A549 (cell line): ENCODE measurements around the gene TUBA8. TPM values are rescaled to one million over a fixed set of nuclear protein-coding genes. Genes with fewer than 3 reads are reported as not detected.
"Not testable (repeated sequence)": the region's sequence is repeated elsewhere in the genome, so short reads cannot be mapped to it uniquely, and the experiment has no call there.

Experiments
- ATAC-seq, 2 experiments: fragments of 200-7000 bp in 1 of 2; fragments of >200 bp in 1 of 2; cut with Nextera tagmentation in 1 of 2; cut with Tn5 transposase in 1 of 2; 3 replicates each; pipeline versions ENCODE4 v1.8.0 to v1.9.1; 2018 to 2020; ENCODE audit warnings: mild to moderate bottlenecking in 1 of 2, moderate library complexity in 1 of 2
- CTCF ChIA-PET: fragments of 300-600 bp; sonication (Branson Sonifier 250); formaldehyde crosslinking; extraction: SDS; loops from one replicate; lab custom pipeline; 2021; ENCODE audit warnings: antibody characterized with exemption, inconsistent platforms; lab: Yijun Ruan, JAX
- POLR2A ChIA-PET: fragments of 350-600 bp; formaldehyde crosslinking; extraction: SDS; loops from one replicate; lab custom pipeline; 2021; ENCODE audit warnings: antibody characterized with exemption, inconsistent platforms; lab: Yijun Ruan, JAX
- DNase-seq, 2 experiments: peaks; one replicate each; pipeline versions ENCODE4 v3.0.0 to v3.0.0-alpha.2; 2011 to 2016; ENCODE audit warnings: low read depth in 1 of 2, low spot score in 1 of 2
- FAIRE-seq: peaks from 2 replicates; lab custom pipeline; 2011; peaks lifted over from hg19 to GRCh38; lab: Jason Lieb, UNC
- H3K27ac ChIP-seq, 2 experiments: fragments of >200 bp; sonication (Bioruptor Twin); formaldehyde crosslinking; 3 replicates each; pipeline ENCODE4 v1.5.1; 2016 to 2017
- H3K4me1 ChIP-seq: fragments of >200 bp; sonication (Bioruptor Twin); formaldehyde crosslinking; 3 replicates; pipeline ENCODE4 v1.6.1; 2016
- H3K4me2 ChIP-seq: fragments of >200 bp; sonication (Bioruptor Twin); formaldehyde crosslinking; 3 replicates; pipeline ENCODE4 v1.6.1; 2016
- H3K4me3 ChIP-seq: fragments of >200 bp; sonication (Bioruptor Twin); formaldehyde crosslinking; 3 replicates; pipeline ENCODE4 v1.5.1; 2016
- H3K9me3 ChIP-seq: fragments of >200 bp; sonication (Bioruptor Twin); formaldehyde crosslinking; 3 replicates; pipeline ENCODE4 v1.6.1; 2016
- CBX2 ChIP-seq: fragments of 200-600 bp; sonication (generic); IDR thresholded peaks from 2 replicates; pipeline ENCODE4 v1.6.1; 2016; ENCODE audit warnings: low read depth, mild to moderate bottlenecking, borderline replicate concordance
- CBX8 ChIP-seq: fragments of 200-600 bp; sonication (generic); IDR thresholded peaks from 2 replicates; pipeline ENCODE4 v1.6.1; 2016
- EHMT2 ChIP-seq: fragments of 200-600 bp; sonication (generic); IDR thresholded peaks from 2 replicates; pipeline ENCODE4 v1.6.1; 2016; ENCODE audit warnings: antibody characterized with exemption, low read depth, mild to moderate bottlenecking, moderate library complexity
- EP300 ChIP-seq, 2 experiments: fragments of >200 bp; sonication (Bioruptor Twin); formaldehyde crosslinking; IDR thresholded peaks; 2 replicates in 1 of 2; 3 replicates in 1 of 2; pipeline ENCODE4 v1.6.1; 2016 to 2017
- FOSB ChIP-seq: fragments of 250-450 bp; sonication (Bioruptor Pico); IDR thresholded peaks from 2 replicates; pipeline ENCODE4 v1.5.0; 2020; ENCODE audit warnings: mild to moderate bottlenecking, moderate library complexity
- FOSL2 ChIP-seq, 2 experiments: fragments of 450-650 bp in 1 of 2; fragments of >200 bp in 1 of 2; sonication (Bioruptor Twin) in 1 of 2; formaldehyde crosslinking; IDR thresholded peaks; 2 replicates each; pipeline versions ENCODE4 v1.5.0 to v1.6.1; 2016 to 2020; ENCODE audit warnings: mild to moderate bottlenecking in 1 of 2, moderate library complexity in 1 of 2
- HDAC2 ChIP-seq: fragments of 200-600 bp; sonication (generic); IDR thresholded peaks from 2 replicates; pipeline ENCODE4 v1.6.1; 2016
- HOXA7 ChIP-seq: fragments of 250-450 bp; sonication (Bioruptor Pico); IDR thresholded peaks from 2 replicates; pipeline ENCODE4 v1.5.0; 2020; ENCODE audit warnings: mild to moderate bottlenecking, moderate library complexity
- HOXB13 ChIP-seq: fragments of 250-450 bp; sonication (Bioruptor Pico); IDR thresholded peaks from 2 replicates; pipeline ENCODE4 v1.5.0; 2020; ENCODE audit warnings: low read depth, mild to moderate bottlenecking, moderate library complexity
- HOXB5 ChIP-seq: fragments of 250-450 bp; sonication (Bioruptor Pico); IDR thresholded peaks from 2 replicates; pipeline ENCODE4 v1.5.0; 2020; ENCODE audit warnings: mild to moderate bottlenecking, moderate library complexity
- JUNB ChIP-seq: fragments of >200 bp; sonication (Bioruptor Twin); formaldehyde crosslinking; IDR thresholded peaks from 2 replicates; pipeline ENCODE4 v1.6.1; 2016
- KDM1A ChIP-seq: fragments of 200-600 bp; sonication (generic); IDR thresholded peaks from 2 replicates; pipeline ENCODE4 v1.6.1; 2016; ENCODE audit warnings: low read depth, mild to moderate bottlenecking
- KDM5A ChIP-seq: fragments of 200-600 bp; sonication (generic); IDR thresholded peaks from 2 replicates; pipeline ENCODE4 v1.6.1; 2016; ENCODE audit warnings: antibody characterized with exemption, mild to moderate bottlenecking
- MAFK ChIP-seq: fragments of 450-650 bp; IDR thresholded peaks from 2 replicates; pipeline ENCODE4 v1.6.1; 2014; ENCODE audit not compliant: partially characterized antibody
- POLR2A ChIP-seq: IDR thresholded peaks from 2 replicates; pipeline ENCODE4 v1.6.1; 2012; ENCODE audit warnings: mild to moderate bottlenecking, low read length
- RARB ChIP-seq: fragments of 250-450 bp; sonication (Bioruptor Pico); IDR thresholded peaks from 2 replicates; pipeline ENCODE4 v1.8.0; 2021; ENCODE audit warnings: mild to moderate bottlenecking, moderate library complexity
- RFX5 ChIP-seq: fragments of 450-650 bp; IDR thresholded peaks from 2 replicates; pipeline ENCODE4 v1.7.1; 2014; ENCODE audit warnings: antibody characterized with exemption, mild to moderate bottlenecking, moderate library complexity
- SMC3 ChIP-seq: fragments of >200 bp; sonication (Bioruptor Twin); formaldehyde crosslinking; IDR thresholded peaks from 3 replicates; pipeline ENCODE4 v1.6.1; 2018; ENCODE audit warnings: inconsistent platforms
- SREBF2 ChIP-seq: fragments of 450-650 bp; IDR thresholded peaks from 2 replicates; pipeline ENCODE4 v1.6.1; 2014; ENCODE audit warnings: mild to moderate bottlenecking, moderate library complexity
- TFCP2L1 ChIP-seq: fragments of 250-450 bp; sonication (Bioruptor Pico); IDR thresholded peaks from 2 replicates; pipeline ENCODE4 v1.5.0; 2021; ENCODE audit warnings: mild to moderate bottlenecking
- ZC3H11A ChIP-seq: fragments of 450-650 bp; IDR thresholded peaks from 2 replicates; pipeline ENCODE4 v1.6.1; 2014; ENCODE audit warnings: antibody characterized with exemption, mild to moderate bottlenecking
- ZFP36 ChIP-seq: fragments of 450-650 bp; IDR thresholded peaks from 2 replicates; pipeline ENCODE4 v1.6.1; 2014; ENCODE audit warnings: borderline replicate concordance; ENCODE audit not compliant: partially characterized antibody
- ZNF302 ChIP-seq: fragments of 250-450 bp; sonication (Bioruptor Pico); IDR thresholded peaks from 2 replicates; pipeline ENCODE4 v1.9.0; 2021; ENCODE audit warnings: inconsistent platforms, mild to moderate bottlenecking, moderate library complexity
- WGBS: methylation state at CpG from one replicate; pipeline ENCODE4 v1.1.6; 2017; ENCODE audit errors: missing lambda C conversion rate; 5-methylcytosine and 5-hydroxymethylcytosine counted together
- polyA plus RNA-seq, 4 experiments: library from polyadenylated mRNA; depleted of rRNA in 3 of 4; stranded (reverse); fragments of >200 nt; fragmentation: RNase III in 1 of 4; extraction: RNeasy Plus Mini Kit Qiagen cat#74134 plus additional on column Dnase treatment in 1 of 4; gene quantifications; 2 replicates in 3 of 4; 3 replicates in 1 of 4; pipeline ENCODE4 v1.2.3, GENCODE V29; 2011 to 2017
- TF ChIP-seq, protein P1 (sequence below): fragments of >200 bp; sonication (Bioruptor Twin); formaldehyde crosslinking; IDR thresholded peaks from 3 replicates; pipeline ENCODE4 v1.5.1; 2016
- TF ChIP-seq, protein P2 (sequence below): fragments of 250-450 bp; sonication (Bioruptor Pico); IDR thresholded peaks from 2 replicates; pipeline ENCODE4 v1.5.0; 2021; ENCODE audit warnings: mild to moderate bottlenecking, moderate library complexity, borderline replicate concordance
- TF ChIP-seq, protein P3 (sequence below): fragments of 450-650 bp; IDR thresholded peaks from 2 replicates; pipeline ENCODE4 v1.6.1; 2014; ENCODE audit warnings: antibody characterized with exemption
- TF ChIP-seq, protein P4 (sequence below): fragments of 150-350 bp; IDR thresholded peaks from 2 replicates; pipeline ENCODE4 v1.6.1; 2014; ENCODE audit warnings: low read depth, mild to moderate bottlenecking, low read length
- TF ChIP-seq, protein P5 (sequence below): IDR thresholded peaks from 2 replicates; pipeline ENCODE4 v1.6.1; 2012; ENCODE audit warnings: low read depth, borderline replicate concordance

Gene TUBA8
- polyA plus RNA-seq, 2 of the 4 experiments (the other 2 are of a cell fraction), result 0.13 to 0.66 TPM

DNA sequence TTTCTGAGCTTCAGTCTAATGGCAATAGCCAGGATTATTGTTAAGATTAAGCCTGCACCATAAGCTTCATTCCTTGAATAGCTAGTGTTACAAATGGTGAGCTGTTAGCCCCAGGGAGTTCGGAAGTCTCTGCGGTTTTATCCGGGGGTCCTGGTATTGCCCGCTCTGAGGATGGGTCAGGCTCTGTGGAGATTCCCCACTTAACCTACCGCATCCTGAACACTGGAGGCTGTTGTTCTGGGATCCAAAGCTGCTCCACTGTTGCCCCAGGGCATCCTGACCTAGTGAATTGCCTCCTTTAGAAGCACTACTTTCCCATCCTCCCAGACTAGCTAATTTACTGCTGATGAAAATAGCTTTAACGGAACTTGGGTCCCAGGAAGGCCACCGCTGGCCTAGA is 47.3 kb upstream of the TUBA8 start:
- Histone ChIP-seq H3K4me3 (no peak overlapping the region), H3K4me1 (peaks cover 66% of the 10 kb centered on the region), H3K9me3 (no peaks in the 10 kb centered on the region), H3K27ac (peak overlapping the region; percentile 92 to 95; a peak in 5 of 6 replicates), H3K4me2 (no peak overlapping the region)
- ChIA-PET CTCF (interaction anchor here (0.6 to 4.0 kb wide), 7 partner anchors 13 to 232 kb away, joined by 3 to 38 read pairs (median 3); partner anchors contain the start of genes MICAL3 and PEX26), POLR2A (no interaction called here)
- DNase-seq, result no peak
- TF ChIP-seq HOXB5 (CRISPR knock-in tag) (no peak), CBX8 (no peak), HOXB13 (no peak), JUNB (no peak), POLR2A (no peak), SREBF2 (no peak), TFCP2L1 (CRISPR knock-in tag) (no peak), ZFP36 (no peak), HDAC2 (no peak), ZNF302 (CRISPR knock-in tag) (no peak), KDM5A (no peak), FOSL2 (IDR thresholded peaks at IDR 0.05) (no peak), FOSL2 (CRISPR knock-in tag; IDR thresholded peaks at IDR 0.05) (no peak), SMC3 (no peak)
- TF ChIP-seq, protein P1, sequence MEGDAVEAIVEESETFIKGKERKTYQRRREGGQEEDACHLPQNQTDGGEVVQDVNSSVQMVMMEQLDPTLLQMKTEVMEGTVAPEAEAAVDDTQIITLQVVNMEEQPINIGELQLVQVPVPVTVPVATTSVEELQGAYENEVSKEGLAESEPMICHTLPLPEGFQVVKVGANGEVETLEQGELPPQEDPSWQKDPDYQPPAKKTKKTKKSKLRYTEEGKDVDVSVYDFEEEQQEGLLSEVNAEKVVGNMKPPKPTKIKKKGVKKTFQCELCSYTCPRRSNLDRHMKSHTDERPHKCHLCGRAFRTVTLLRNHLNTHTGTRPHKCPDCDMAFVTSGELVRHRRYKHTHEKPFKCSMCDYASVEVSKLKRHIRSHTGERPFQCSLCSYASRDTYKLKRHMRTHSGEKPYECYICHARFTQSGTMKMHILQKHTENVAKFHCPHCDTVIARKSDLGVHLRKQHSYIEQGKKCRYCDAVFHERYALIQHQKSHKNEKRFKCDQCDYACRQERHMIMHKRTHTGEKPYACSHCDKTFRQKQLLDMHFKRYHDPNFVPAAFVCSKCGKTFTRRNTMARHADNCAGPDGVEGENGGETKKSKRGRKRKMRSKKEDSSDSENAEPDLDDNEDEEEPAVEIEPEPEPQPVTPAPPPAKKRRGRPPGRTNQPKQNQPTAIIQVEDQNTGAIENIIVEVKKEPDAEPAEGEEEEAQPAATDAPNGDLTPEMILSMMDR, result no peak
- TF ChIP-seq, protein P2, sequence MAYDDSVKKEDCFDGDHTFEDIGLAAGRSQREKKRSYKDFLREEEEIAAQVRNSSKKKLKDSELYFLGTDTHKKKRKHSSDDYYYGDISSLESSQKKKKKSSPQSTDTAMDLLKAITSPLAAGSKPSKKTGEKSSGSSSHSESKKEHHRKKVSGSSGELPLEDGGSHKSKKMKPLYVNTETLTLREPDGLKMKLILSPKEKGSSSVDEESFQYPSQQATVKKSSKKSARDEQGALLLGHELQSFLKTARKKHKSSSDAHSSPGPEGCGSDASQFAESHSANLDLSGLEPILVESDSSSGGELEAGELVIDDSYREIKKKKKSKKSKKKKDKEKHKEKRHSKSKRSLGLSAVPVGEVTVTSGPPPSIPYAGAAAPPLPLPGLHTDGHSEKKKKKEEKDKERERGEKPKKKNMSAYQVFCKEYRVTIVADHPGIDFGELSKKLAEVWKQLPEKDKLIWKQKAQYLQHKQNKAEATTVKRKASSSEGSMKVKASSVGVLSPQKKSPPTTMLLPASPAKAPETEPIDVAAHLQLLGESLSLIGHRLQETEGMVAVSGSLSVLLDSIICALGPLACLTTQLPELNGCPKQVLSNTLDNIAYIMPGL, result no peak
- TF ChIP-seq, protein P3, sequence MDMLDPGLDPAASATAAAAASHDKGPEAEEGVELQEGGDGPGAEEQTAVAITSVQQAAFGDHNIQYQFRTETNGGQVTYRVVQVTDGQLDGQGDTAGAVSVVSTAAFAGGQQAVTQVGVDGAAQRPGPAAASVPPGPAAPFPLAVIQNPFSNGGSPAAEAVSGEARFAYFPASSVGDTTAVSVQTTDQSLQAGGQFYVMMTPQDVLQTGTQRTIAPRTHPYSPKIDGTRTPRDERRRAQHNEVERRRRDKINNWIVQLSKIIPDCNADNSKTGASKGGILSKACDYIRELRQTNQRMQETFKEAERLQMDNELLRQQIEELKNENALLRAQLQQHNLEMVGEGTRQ, result no peak
- ATAC-seq, result no peak
- no peak for FAIRE-seq
- WGBS, result 90% methylated on average over 7 of the region's 7 CpGs

DNA sequence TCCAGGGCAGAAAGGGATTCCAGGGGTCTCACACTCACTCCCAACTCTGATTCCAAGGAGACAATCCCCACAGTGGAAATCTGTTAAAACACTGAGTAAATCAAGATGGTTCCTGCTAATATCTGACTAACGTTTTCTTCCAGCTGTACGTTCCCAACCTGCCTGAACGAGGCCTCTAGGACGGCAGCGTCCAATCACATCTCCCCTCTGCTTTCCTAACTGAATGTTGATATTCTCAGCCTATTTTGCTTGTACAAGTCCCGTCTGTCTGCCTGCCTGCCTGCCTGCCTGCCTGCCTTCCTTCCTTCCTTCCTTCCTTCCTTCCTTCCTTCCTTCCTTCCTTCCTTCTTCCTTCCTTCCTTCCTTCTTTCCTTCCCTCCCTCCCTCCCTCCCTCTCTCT is 46.9 kb upstream of the TUBA8 start:
- POLR2A ChIA-PET, H3K4me3 ChIP-seq, ATAC-seq, H3K9me3 ChIP-seq, DNase-seq, H3K4me2 ChIP-seq, FAIRE-seq: not testable (repeated sequence)
- Histone ChIP-seq H3K4me1 (peaks cover 64% of the 10 kb centered on the region), H3K27ac (peak overlapping the region in 1 of 2 experiments; percentile 92; a peak in 4 of 6 replicates)
- 96% methylated on average over 6 of the region's 6 CpGs for WGBS
- CTCF ChIA-PET, result interaction anchor here (0.8 to 4.0 kb wide), 6 partner anchors 12 to 233 kb away, joined by 3 to 38 read pairs (median 4); partner anchors contain the start of genes MICAL3 and PEX26
- TF ChIP-seq ZFP36, result peak; percentile 51

DNA sequence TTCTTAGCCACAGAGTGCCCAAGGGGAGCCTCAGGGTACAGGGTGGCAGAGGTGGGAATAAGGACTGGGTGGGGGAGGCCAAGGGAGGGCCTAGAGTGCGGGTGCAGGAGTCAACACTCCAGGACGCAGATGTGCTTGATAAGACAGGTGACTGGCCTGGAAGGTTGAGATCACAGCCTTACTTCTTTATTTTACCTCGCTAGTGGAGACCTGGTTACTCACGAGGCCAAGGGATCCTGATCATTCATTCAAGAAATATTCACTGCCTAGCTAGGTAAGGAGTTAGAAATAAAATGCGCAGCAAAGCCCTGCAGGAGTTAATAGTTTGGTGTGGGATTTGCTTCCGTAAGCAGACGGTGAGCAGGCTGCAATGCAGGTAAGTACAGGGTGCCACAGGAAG is 46.0 kb upstream of the TUBA8 start:
- no peak for FAIRE-seq
- ChIA-PET POLR2A (no interaction called here), CTCF (interaction anchor here (0.8 to 2.0 kb wide), 2 partner anchors 11 to 39 kb away, joined by 3 to 29 read pairs; no protein-coding TSS in a partner anchor)
- no peak for DNase-seq
- Histone ChIP-seq H3K4me2 (no peak overlapping the region), H3K4me1 (peaks cover 55% of the 10 kb centered on the region), H3K9me3 (no peaks in the 10 kb centered on the region), H3K4me3 (no peak overlapping the region), H3K27ac (peak overlapping the region; percentile 59 to 78; a peak in 5 of 6 replicates)
- ATAC-seq, result no peak
- WGBS, result 86% methylated on average over 7 of the region's 7 CpGs
- TF ChIP-seq HOXA7 (CRISPR knock-in tag) (no peak), MAFK (no peak), JUNB (no peak), ZC3H11A (no peak), CBX2 (no peak), EHMT2 (no peak), TFCP2L1 (CRISPR knock-in tag) (no peak), FOSB (CRISPR knock-in tag) (no peak), CBX8 (no peak), RARB (no peak), KDM1A (no peak), RFX5 (no peak), EP300 (IDR thresholded peaks at IDR 0.05) (no peak)
- TF ChIP-seq, protein P4, sequence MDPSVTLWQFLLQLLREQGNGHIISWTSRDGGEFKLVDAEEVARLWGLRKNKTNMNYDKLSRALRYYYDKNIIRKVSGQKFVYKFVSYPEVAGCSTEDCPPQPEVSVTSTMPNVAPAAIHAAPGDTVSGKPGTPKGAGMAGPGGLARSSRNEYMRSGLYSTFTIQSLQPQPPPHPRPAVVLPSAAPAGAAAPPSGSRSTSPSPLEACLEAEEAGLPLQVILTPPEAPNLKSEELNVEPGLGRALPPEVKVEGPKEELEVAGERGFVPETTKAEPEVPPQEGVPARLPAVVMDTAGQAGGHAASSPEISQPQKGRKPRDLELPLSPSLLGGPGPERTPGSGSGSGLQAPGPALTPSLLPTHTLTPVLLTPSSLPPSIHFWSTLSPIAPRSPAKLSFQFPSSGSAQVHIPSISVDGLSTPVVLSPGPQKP, result no peak
- TF ChIP-seq, protein P5, sequence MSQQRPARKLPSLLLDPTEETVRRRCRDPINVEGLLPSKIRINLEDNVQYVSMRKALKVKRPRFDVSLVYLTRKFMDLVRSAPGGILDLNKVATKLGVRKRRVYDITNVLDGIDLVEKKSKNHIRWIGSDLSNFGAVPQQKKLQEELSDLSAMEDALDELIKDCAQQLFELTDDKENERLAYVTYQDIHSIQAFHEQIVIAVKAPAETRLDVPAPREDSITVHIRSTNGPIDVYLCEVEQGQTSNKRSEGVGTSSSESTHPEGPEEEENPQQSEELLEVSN, result no peak
